Activated T-helper 17 cell treated with anti-CD3 and anti-CD28 coated beads, Interleukin-2, amount 50 U/mL, for 72 hours (primary cell): ENCODE data around the gene RASSF8. TPM values are rescaled to one million over a fixed set of nuclear protein-coding genes. Genes with fewer than 3 reads are reported as not detected.

Experiments
- ATAC-seq: fragments of 150-1000 bp; cut with Tn5 transposase; replicated peaks from 2 replicates; pipeline ENCODE4 v1.10.0; 2021; ENCODE audit warnings: mild to moderate bottlenecking, moderate library complexity
- H3K27ac Mint-ChIP-seq: one replicate; pipeline ENCODE4 v1.8.0; 2022; ENCODE audit warnings: mixed read lengths
- H3K27me3 Mint-ChIP-seq: one replicate; pipeline ENCODE4 v1.8.0; 2022; ENCODE audit warnings: mixed read lengths
- H3K36me3 Mint-ChIP-seq: one replicate; pipeline ENCODE4 v1.8.0; 2022; ENCODE audit warnings: low read depth, mild to moderate bottlenecking, mixed read lengths
- H3K4me1 Mint-ChIP-seq: one replicate; pipeline ENCODE4 v1.8.0; 2022; ENCODE audit warnings: mixed read lengths
- H3K4me3 Mint-ChIP-seq: one replicate; pipeline ENCODE4 v1.8.0; 2022; ENCODE audit warnings: mild to moderate bottlenecking, mixed read lengths
- H3K9me3 Mint-ChIP-seq: one replicate; pipeline ENCODE4 v1.8.0; 2022; ENCODE audit warnings: mixed read lengths
- total RNA-seq, 2 donors: library from RNA; stranded (reverse); gene quantifications; one replicate each; pipeline ENCODE4 v1.2.3, GENCODE V29; 2022

Gene RASSF8
- total RNA-seq, 2 donors from 2014 or later: 0.56 TPM; not detected in 1

GRCh38 chr12:26097046-26097878 is 138.8 kb downstream of the RASSF8 start:
- Mint-ChIP-seq H3K4me3 (no peak overlapping the region), H3K36me3 (no peaks in the 10 kb centered on the region), H3K27me3 (peaks cover 24% of the 10 kb centered on the region), H3K4me1 (no peaks in the 10 kb centered on the region), H3K27ac (no peak overlapping the region), H3K9me3 (no peaks in the 10 kb centered on the region)
- peak; percentile 86 for ATAC-seq

GRCh38 chr12:26100666-26101349 is 142.3 kb downstream of the RASSF8 start:
- Mint-ChIP-seq H3K27ac (no peak overlapping the region), H3K4me1 (no peaks in the 10 kb centered on the region), H3K27me3 (peaks cover 24% of the 10 kb centered on the region), H3K9me3 (no peaks in the 10 kb centered on the region), H3K4me3 (no peak overlapping the region), H3K36me3 (no peaks in the 10 kb centered on the region)
- ATAC-seq: no peak

GRCh38 chr12:26101350-26101734 is 142.9 kb downstream of the RASSF8 start:
- Mint-ChIP-seq H3K27me3 (peaks cover 29% of the 10 kb centered on the region), H3K4me3 (no peak overlapping the region), H3K4me1 (no peaks in the 10 kb centered on the region), H3K9me3 (no peaks in the 10 kb centered on the region), H3K27ac (no peak overlapping the region), H3K36me3 (no peaks in the 10 kb centered on the region)
- ATAC-seq: no peak

- no peak overlapping the region for H3K27ac Mint-ChIP-seq
- peaks cover 31% of the 10 kb centered on the region for H3K27me3 Mint-ChIP-seq
- H3K36me3 Mint-ChIP-seq: no peaks in the 10 kb centered on the region
- no peak overlapping the region for H3K4me3 Mint-ChIP-seq
- no peak for ATAC-seq
- no peaks in the 10 kb centered on the region for H3K9me3 Mint-ChIP-seq
- no peaks in the 10 kb centered on the region for H3K4me1 Mint-ChIP-seq
Measured at GRCh38 chr12:26101763-26102162, 143.3 kb downstream of the RASSF8 start.

GRCh38 chr12:26102953-26103352 is 144.5 kb downstream of the RASSF8 start:
- Mint-ChIP-seq H3K4me1 (no peaks in the 10 kb centered on the region), H3K4me3 (no peak overlapping the region), H3K27ac (no peak overlapping the region), H3K27me3 (peaks cover 30% of the 10 kb centered on the region), H3K36me3 (no peaks in the 10 kb centered on the region), H3K9me3 (no peaks in the 10 kb centered on the region)
- ATAC-seq: no peak

GRCh38 chr12:26106347-26106746 is 147.9 kb downstream of the RASSF8 start:
- ATAC-seq: no peak
- no peaks in the 10 kb centered on the region for H3K36me3 Mint-ChIP-seq
- H3K9me3 Mint-ChIP-seq: no peaks in the 10 kb centered on the region
- no peak overlapping the region for H3K4me3 Mint-ChIP-seq
- H3K4me1 Mint-ChIP-seq: no peaks in the 10 kb centered on the region
- no peak overlapping the region for H3K27ac Mint-ChIP-seq
- peaks cover 22% of the 10 kb centered on the region for H3K27me3 Mint-ChIP-seq

GRCh38 chr12:26108915-26109314 is 150.4 kb downstream of the RASSF8 start:
- Mint-ChIP-seq H3K36me3 (no peaks in the 10 kb centered on the region), H3K27me3 (peaks cover 28% of the 10 kb centered on the region), H3K4me3 (no peak overlapping the region), H3K27ac (no peak overlapping the region), H3K9me3 (no peaks in the 10 kb centered on the region), H3K4me1 (peaks cover 4% of the 10 kb centered on the region)
- no peak for ATAC-seq

- H3K27me3 Mint-ChIP-seq: peaks cover 28% of the 10 kb centered on the region
- ATAC-seq: no peak
- no peaks in the 10 kb centered on the region for H3K9me3 Mint-ChIP-seq
- no peaks in the 10 kb centered on the region for H3K36me3 Mint-ChIP-seq
- no peak overlapping the region for H3K4me3 Mint-ChIP-seq
- H3K4me1 Mint-ChIP-seq: peaks cover 4% of the 10 kb centered on the region
- no peak overlapping the region for H3K27ac Mint-ChIP-seq
Measured at GRCh38 chr12:26109343-26109881, 150.9 kb downstream of the RASSF8 start.

- peaks cover 30% of the 10 kb centered on the region for H3K27me3 Mint-ChIP-seq
- no peaks in the 10 kb centered on the region for H3K36me3 Mint-ChIP-seq
- H3K9me3 Mint-ChIP-seq: no peaks in the 10 kb centered on the region
- ATAC-seq: no peak
- H3K27ac Mint-ChIP-seq: no peak overlapping the region
- peak overlapping the region; percentile 72 for H3K4me3 Mint-ChIP-seq
- peaks cover 4% of the 10 kb centered on the region for H3K4me1 Mint-ChIP-seq
Measured at GRCh38 chr12:26112232-26112631, 153.8 kb downstream of the RASSF8 start.

GRCh38 chr12:26112703-26113147 is 154.2 kb downstream of the RASSF8 start:
- ATAC-seq: no peak
- H3K27me3 Mint-ChIP-seq: peaks cover 33% of the 10 kb centered on the region
- no peak overlapping the region for H3K27ac Mint-ChIP-seq
- peak overlapping the region; percentile 72 for H3K4me3 Mint-ChIP-seq
- no peaks in the 10 kb centered on the region for H3K9me3 Mint-ChIP-seq
- peaks cover 4% of the 10 kb centered on the region for H3K4me1 Mint-ChIP-seq
- no peaks in the 10 kb centered on the region for H3K36me3 Mint-ChIP-seq

- H3K4me3 Mint-ChIP-seq: peak overlapping the region; percentile 72
- ATAC-seq: no peak
- peaks cover 4% of the 10 kb centered on the region for H3K4me1 Mint-ChIP-seq
- no peaks in the 10 kb centered on the region for H3K36me3 Mint-ChIP-seq
- H3K27ac Mint-ChIP-seq: no peak overlapping the region
- H3K27me3 Mint-ChIP-seq: peaks cover 34% of the 10 kb centered on the region
- H3K9me3 Mint-ChIP-seq: no peaks in the 10 kb centered on the region
Measured at GRCh38 chr12:26113181-26113654, 154.7 kb downstream of the RASSF8 start.

GRCh38 chr12:26113853-26114719 is 155.6 kb downstream of the RASSF8 start:
- Mint-ChIP-seq H3K36me3 (no peaks in the 10 kb centered on the region), H3K27ac (peak overlapping the region; percentile 36), H3K4me3 (peak overlapping the region; percentile 72), H3K4me1 (peaks cover 4% of the 10 kb centered on the region), H3K27me3 (peaks cover 38% of the 10 kb centered on the region), H3K9me3 (no peaks in the 10 kb centered on the region)
- ATAC-seq: peak; percentile 88

GRCh38 chr12:26114720-26115401 is 156.4 kb downstream of the RASSF8 start:
- Mint-ChIP-seq H3K27ac (peak overlapping the region; percentile 36), H3K27me3 (peaks cover 40% of the 10 kb centered on the region), H3K4me3 (peak overlapping the region; percentile 72), H3K36me3 (no peaks in the 10 kb centered on the region), H3K4me1 (peaks cover 4% of the 10 kb centered on the region), H3K9me3 (no peaks in the 10 kb centered on the region)
- ATAC-seq: no peak
